HL-60 (cell line): Measurements from ENCODE around the gene TP53TG3B.
"Not testable (repeated sequence)": the region's sequence is repeated elsewhere in the genome, so short reads cannot be mapped to it uniquely, and the experiment has no call there.

ENCODE experiments used
- CTCF ChIP-seq: IDR thresholded peaks from one replicate; pipeline ENCODE4 v1.5.1; 2011; ENCODE audit warnings: low read length, control low read depth, inconsistent platforms; ENCODE audit not compliant: insufficient read depth
- GABPA ChIP-seq: IDR thresholded peaks from 2 replicates; pipeline ENCODE4 v1.6.1; 2012; ENCODE audit warnings: low read depth
- POLR2AphosphoS5 ChIP-seq: IDR thresholded peaks from 2 replicates; pipeline ENCODE4 v1.6.1; 2012; ENCODE audit warnings: low read depth
- REST ChIP-seq: IDR thresholded peaks from 2 replicates; pipeline ENCODE4 v1.6.1; 2012; ENCODE audit warnings: low read depth; ENCODE audit not compliant: insufficient replicate concordance

GRCh38 chr16:33339093-33340061 is 21.3 kb upstream of the TP53TG3B start:
- TF ChIP-seq CTCF, REST, POLR2AphosphoS5, GABPA: not testable (repeated sequence)
